Ureter (tissue), 1 donor: ENCODE data around the gene NR5A1. TPM values are rescaled to one million over a fixed set of nuclear protein-coding genes. Genes with fewer than 3 reads are reported as not detected.

ENCODE experiments used
- DNase-seq: peaks from one replicate; pipeline ENCODE4 v3.0.0-alpha.2; 2020; ENCODE audit warnings: low spot score
- total RNA-seq: library from RNA; stranded (reverse); gene quantifications from one replicate; pipeline ENCODE4 v1.2.4, GENCODE V29; 2023
- donor health status: DM: yes; HTN: yes; CAD: no.

Gene NR5A1
- total RNA-seq, 1 donor from 2014 or later, result not detected

DNA sequence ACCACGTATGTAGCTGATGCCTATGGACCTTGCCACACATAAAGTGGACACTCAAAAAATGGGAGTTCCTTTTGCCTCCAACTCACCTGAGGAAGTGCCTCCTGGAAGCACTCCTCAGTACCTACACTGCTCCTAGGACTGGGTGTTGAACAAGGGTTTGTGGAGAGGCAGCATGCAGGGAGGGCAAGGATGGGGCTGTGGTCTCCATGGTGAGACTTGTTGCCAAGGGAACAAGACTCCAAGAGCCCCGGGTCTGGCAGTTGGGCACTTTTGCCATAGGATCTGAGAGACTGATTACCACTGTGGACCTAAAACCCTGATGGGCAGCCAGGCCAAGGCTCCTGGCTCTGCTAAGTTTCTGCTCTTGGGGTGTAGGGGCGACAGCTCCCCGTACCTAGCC, 6.9 kb upstream of the NR5A1 start:
- DNase-seq, result no peak

DNA sequence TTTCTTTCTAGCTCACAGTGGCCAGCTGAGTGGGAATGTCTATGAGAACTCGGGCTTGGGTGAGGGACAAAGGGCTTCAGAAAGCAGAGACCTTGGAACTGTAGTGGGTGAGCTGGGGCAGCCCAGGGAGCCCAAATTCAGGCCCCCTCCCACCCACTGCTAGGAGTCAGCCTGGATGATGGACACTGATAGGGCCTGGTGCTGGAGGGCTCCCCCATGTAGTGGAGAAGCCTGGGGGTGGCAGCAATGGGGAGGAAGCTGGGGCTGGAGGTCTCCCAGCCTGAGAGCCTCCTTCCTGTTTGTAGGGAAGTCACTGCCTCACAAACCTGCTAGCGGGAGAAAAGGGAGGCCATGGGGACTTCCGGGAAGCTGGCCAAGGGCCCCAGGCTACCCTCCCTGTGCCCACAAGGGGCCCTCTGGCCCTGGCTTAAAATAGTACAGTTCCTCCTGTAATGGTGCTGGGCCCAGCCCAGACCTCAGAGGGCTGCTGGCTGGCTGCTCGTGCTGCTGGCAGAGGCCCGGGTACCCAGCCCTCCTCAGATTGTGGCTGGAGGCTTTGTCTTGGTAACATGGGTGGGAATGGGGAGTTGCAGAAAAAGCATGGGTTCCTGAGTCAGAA, 6.3 kb upstream of the NR5A1 start:
- no peak for DNase-seq

- no peak for DNase-seq
Measured at GRCh38 chr9:124512806-124513204, 5.6 kb upstream of the NR5A1 start.

GRCh38 chr9:124511891-124512805, 4.9 kb upstream of the NR5A1 start:
- DNase-seq, result no peak

GRCh38 chr9:124511426-124511840, 4.2 kb upstream of the NR5A1 start:
- DNase-seq, result no peak

DNA sequence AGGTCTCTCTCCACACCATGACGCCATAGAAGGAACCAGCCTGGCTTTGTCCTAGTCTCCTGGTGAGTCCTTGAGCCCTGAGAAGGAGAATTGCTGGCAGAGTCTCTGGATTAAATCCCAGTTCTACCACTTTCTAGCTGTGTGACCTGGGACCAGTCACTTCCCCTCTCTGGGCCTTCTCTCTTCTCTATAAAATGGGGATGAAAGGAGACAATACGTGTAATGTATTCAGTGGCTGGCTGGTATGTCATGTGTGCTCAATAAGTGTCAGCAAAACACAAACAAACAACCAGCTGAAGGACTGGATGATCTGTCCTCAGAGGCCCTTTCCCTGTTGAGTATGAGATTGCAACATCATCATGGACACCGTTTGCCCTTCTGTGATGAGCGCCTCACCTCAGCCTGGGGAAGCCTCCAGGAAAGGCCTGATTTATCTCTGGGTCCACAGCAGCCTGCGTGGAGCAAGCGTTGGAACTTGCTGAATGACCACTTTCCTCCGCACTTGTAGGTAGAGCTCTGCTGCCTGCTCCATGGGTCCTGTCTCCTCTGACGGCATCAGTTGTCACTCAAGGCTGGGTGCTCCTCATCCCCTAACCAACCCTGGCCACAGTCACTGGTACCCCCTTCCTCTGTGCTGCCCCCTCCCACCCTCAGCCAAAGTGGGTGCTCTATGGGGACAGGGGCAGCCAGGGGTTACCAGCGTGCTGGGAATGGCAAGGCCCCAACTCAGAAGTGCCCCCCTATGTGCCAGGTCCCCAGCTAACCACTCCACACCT, 3.6 kb upstream of the NR5A1 start:
- no peak for DNase-seq

DNA sequence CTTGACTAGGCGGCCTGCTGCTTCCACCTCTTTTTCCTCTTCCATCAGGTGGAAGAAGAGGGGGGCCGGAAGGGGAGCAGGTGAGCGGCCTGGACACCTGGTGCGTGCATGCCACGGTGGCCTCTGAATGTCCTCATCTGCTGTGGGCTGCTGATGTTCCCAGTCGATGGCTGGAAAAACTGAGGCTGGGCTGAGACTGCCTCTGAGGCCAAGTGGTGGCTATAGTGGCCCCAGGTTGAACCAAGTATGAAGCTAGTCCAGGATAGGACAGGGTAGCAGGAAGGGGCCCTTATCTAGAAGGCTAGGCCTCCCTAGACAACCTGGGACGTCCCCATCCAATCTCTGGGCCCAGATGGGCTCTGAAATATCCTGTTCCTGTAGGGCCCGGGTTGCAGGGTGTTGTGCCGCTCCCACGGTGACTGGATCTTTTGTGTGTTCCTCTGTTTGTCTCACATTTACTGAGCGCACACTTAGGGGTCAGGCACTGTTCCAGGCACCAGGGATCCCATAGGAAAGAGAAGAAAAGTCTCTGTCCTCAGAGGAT, 753 bp upstream of the NR5A1 start:
- no peak for DNase-seq

- no peak for DNase-seq
Measured at GRCh38 chr9:124506433-124506832, 766 bp downstream of the NR5A1 start.

- DNase-seq, result no peak
Measured at GRCh38 chr9:124505901-124506346, 1.3 kb downstream of the NR5A1 start.

DNA sequence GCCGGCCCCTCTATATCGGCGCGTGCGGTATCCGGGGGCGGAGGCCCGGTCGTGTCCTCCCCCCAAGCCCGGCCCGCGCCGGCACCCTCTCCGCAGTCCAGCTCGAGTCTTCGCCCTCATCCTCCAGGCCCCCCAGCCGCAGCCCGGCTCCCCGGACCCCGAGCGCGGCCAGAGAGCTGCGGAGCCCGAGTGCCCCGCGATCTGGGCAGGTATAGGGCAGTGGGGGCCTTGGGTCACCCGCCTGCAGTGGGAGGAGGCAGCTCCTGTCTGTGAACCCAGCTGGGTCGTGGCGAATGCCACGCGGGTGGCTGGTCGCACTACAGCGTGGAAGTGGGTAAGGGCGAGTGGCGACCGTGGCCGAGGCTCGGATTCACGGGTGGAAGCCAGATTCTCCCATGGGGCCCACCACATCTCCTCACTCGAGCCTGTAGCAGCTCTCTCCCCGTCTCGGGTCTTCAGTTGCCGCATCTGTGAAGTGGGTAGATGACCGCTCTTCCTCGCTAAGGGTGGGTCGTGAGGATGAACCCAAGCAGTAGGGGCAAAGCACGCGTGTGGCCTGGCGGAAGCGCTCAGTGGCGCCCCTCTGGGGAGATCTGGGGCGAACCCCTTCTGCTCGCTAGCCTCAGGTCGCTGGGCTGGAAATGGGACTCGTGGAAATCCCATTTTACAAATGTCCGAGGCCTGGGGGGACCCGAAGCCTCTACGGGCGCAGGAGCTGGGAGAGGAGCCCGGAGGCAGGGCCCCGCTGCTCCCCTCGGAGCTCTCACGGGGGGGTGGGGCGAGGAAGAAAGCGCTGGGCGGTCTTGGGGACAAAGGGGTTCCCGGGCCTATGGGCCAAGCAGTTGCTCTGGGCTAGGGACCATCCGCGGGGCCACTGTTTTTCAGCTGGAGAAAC, 1.9 kb downstream of the NR5A1 start:
- no peak for DNase-seq

DNA sequence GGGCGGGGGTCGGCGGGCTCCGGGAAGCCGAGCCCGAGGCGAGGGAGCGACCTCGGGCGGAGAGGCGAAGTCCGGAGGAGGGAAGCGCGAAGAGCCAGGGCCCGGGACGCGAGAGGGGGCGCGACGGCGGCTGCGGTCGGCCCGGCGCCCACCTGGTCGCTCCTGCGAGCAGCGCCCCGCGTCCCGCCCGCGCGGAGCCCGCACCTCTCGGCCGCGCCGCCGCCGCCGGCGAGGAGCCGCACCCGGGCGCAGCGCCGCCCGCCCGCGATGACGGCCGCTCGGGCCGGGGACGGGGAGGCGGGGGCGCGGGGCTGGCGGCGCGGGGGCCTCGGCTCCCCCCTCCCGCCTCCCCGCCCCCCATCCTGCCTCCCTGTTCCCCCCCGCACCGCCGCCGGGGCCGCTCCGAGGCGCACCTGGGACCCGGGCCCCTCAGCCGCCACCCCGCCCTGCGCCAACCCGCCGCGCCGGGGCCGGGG, 2.6 kb downstream of the NR5A1 start:
- no peak for DNase-seq

- no peak for DNase-seq
Measured at GRCh38 chr9:124503713-124504529, 3.3 kb downstream of the NR5A1 start.

DNA sequence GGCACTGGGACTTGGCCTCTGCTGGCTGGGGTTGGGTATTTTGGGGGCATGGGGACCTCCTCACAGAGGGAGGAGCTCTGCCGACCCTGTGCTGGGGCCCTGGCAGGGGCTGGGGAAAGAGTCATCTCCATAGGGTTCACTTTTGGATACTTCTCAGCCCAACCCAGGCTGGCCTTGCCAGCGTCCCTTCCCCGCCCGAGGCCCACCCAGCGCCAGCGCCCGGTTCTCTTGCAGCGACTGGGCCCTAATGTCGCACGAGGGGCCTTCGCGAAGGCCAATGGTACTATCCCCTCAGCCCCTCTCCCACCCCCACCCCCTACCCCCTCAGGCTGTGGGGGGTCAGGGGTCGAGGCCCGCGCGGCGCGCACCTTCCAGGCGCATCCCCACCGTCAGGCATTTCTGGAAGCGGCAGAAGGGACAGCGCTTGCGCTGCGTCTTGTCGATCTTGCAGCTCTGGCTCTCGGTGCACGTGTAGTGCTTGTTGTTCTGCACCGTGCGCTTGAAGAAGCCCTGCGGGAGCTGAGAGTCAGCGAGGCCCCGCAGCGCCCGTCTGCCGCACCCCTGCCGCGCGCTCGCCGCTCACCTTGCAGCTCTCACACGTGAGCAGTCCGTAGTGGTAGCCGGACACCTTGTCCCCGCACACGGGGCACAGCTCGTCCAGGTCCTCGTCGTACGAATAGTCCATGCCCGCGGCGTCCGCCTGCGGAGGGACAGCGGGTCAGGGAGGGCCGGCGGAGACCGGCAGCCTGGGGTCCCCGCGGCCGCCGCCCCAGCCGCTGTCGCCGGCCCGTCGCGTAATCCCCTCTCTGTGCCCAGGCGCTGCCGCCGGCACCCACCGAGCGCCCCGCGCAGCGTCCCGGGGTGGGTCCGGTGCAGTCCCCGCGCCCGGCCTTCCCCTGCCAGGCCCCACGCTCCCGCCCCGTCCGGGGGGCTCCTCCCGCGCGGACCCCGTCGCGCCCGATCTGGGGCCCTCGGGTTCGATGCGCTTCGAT, 4.2 kb downstream of the NR5A1 start:
- no peak for DNase-seq

DNA sequence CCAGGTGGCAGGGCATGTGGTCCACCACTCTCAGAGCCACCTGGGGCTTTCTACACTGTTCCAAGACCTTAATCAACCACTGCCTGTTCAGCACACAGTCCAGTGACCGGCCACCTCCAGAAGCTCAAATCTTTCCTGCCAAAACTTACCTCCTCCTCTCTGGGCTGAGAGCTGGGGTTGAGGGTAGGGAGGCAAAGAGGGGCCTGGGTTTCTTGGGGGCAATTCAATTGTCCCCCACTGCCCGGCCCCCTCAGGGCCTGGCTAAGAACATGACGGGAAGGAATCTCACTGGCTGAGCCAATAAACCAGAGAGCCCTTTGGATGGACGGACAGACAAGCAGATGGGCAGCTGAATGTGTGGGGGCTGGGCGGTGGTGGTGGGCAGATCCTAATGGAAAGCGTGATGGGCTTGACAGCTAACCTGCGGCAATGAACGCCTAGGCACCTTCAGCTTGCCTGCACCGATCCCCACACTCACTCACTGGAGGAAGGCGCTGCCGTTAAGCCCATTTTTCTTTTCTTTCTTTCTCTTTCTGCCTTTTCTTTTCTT, 5.4 kb downstream of the NR5A1 start:
- no peak for DNase-seq

GRCh38 chr9:124500796-124501611, 6.2 kb downstream of the NR5A1 start:
- DNase-seq, result no peak

- DNase-seq, result no peak
Measured at GRCh38 chr9:124500028-124500795, 7.0 kb downstream of the NR5A1 start.

DNA sequence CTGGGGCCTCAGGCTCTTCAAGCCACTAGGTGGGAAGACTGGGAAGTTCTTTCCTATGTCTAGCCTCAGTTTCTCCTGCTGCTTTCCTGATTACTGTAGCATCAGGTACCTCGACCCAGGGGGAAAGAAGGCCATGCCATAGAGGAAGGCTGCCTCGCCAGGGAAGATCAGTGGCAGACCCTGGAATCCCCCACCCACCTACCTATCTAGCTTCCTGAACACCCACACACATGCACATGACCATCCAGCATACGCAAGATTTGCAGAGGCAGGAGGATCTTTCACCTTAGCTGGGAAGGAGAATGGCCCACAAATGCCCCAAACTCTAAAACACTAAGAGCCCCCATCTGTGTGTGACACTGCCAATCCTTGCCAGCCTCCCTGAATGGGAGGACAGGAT, 8.0 kb downstream of the NR5A1 start:
- no peak for DNase-seq
